ENCODE results near the gene PTPN2. TPM values are rescaled to one million over a fixed set of nuclear protein-coding genes. Genes with fewer than 3 reads are reported as not detected.
"Not testable (repeated sequence)": the region's sequence is repeated elsewhere in the genome, so short reads cannot be mapped to it uniquely, and the experiment has no call there.

Gene PTPN2
- total RNA-seq, 4 donors from 2014 or later, result 36.9 to 49.2 (median 38.7) TPM

DNA sequence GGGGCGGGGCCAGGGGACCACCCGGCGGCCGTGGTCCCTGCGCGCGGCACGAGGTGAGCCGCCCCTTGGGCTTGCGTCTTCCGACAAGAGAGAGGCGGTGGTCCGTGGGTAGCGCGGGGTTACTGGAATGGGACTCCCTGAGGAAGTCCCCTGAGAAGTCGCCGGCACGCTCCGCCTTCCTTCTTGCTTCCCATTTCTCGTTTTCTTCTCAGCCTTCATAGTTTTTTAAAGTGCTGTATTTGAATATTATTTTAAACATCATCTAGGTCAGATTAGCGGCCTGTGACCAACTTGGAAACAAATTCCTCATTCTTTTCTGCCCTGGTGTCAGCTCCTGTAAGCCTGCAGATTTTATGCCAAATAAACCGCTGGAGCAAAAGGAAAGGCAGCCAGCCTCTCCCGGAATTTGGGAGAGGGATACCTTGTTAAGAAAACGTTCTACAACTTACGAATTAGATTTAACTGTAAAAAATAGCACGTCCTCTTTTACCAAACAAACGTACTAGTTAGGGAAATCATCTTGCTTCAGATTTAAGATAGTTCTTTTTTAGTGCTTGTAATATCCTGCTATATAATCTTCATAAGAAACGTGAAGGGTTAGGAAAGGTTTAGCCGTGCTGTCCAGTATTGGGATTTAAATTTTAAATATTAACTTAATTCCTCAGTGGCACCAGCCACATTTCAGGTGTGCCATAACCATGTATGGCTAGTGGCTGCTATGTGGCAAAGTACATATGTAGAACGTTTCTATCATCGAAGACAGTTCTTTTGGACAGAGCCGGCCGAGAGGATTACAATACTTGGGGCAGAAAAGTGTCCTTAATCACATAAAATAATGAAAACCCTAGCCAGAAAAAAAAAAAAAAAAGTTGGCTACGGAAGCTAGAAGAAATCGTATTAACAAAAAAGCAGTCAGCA, 628 bp upstream of the PTPN2 start:
- peaks cover 41% of the 10 kb centered on the region for H3K4me1 ChIP-seq
- no peaks in the 10 kb centered on the region for H3K36me3 ChIP-seq
- TF ChIP-seq EP300 (IDR thresholded peaks at IDR 0.05) (no peak), POLR2AphosphoS5 (IDR thresholded peaks at IDR 0.05) (peak in 1 of 3 donors; percentile 6)
- peak in 1 of 2 donors; percentile 87 for DNase-seq (ENCODE audit: low spot score in 2 of 2)
- H3K27ac ChIP-seq, result peak overlapping the region; percentile 100
- no peaks in the 10 kb centered on the region for H3K9me3 ChIP-seq
- WGBS, result 20% methylated on average over 22 of the region's 35 CpGs
- no peaks in the 10 kb centered on the region for H3K27me3 ChIP-seq
- H3K4me3 ChIP-seq, result peak overlapping the region; percentile 96

DNA sequence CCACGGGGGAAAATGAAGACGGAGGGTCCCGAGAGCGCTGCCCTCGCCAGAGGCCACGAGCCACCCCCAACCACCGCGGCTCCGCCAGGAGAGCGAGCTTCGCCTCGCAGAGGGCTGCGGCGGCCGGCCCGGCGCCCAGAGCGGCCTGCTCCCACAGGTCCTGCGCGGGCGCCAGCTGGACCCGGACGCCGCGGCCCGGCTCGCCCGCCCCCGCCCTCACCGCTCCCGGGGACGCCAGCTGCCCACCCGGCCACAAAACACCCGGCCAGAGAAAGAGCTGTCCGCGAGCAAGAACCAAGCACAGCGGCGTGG, 709 bp downstream of the PTPN2 start:
- 0% methylated on average over 29 of the region's 38 CpGs for WGBS
- H3K4me3 ChIP-seq, result peak overlapping the region; percentile 96
- peaks cover 41% of the 10 kb centered on the region for H3K4me1 ChIP-seq
- peak overlapping the region; percentile 100 for H3K27ac ChIP-seq
- no peaks in the 10 kb centered on the region for H3K36me3 ChIP-seq
- no peak for DNase-seq (ENCODE audit: low spot score in 2 of 2)
- H3K9me3 ChIP-seq, result no peaks in the 10 kb centered on the region
- H3K27me3 ChIP-seq, result no peaks in the 10 kb centered on the region
- TF ChIP-seq POLR2AphosphoS5 (IDR thresholded peaks at IDR 0.05), result no peak
- no peak for TF ChIP-seq EP300 (IDR thresholded peaks at IDR 0.05)
- TF ChIP-seq, protein P1, sequence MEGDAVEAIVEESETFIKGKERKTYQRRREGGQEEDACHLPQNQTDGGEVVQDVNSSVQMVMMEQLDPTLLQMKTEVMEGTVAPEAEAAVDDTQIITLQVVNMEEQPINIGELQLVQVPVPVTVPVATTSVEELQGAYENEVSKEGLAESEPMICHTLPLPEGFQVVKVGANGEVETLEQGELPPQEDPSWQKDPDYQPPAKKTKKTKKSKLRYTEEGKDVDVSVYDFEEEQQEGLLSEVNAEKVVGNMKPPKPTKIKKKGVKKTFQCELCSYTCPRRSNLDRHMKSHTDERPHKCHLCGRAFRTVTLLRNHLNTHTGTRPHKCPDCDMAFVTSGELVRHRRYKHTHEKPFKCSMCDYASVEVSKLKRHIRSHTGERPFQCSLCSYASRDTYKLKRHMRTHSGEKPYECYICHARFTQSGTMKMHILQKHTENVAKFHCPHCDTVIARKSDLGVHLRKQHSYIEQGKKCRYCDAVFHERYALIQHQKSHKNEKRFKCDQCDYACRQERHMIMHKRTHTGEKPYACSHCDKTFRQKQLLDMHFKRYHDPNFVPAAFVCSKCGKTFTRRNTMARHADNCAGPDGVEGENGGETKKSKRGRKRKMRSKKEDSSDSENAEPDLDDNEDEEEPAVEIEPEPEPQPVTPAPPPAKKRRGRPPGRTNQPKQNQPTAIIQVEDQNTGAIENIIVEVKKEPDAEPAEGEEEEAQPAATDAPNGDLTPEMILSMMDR (IDR thresholded peaks at IDR 0.05), result no peak
- TF ChIP-seq POLR2A (IDR thresholded peaks at IDR 0.05), result no peak

- 5% methylated on average over 22 of the region's 22 CpGs for WGBS
- H3K4me1 ChIP-seq, result peaks cover 41% of the 10 kb centered on the region
- H3K27me3 ChIP-seq, result no peaks in the 10 kb centered on the region
- DNase-seq (ENCODE audit: low spot score in 2 of 2), result no peak
- H3K27ac ChIP-seq, result peak overlapping the region; percentile 100
- H3K4me3 ChIP-seq, result peak overlapping the region; percentile 96
- TF ChIP-seq EP300 (IDR thresholded peaks at IDR 0.05) (no peak), POLR2A (IDR thresholded peaks at IDR 0.05) (no peak), POLR2AphosphoS5 (IDR thresholded peaks at IDR 0.05) (no peak)
- TF ChIP-seq, protein P1 (IDR thresholded peaks at IDR 0.05), result no peak
- no peaks in the 10 kb centered on the region for H3K36me3 ChIP-seq
- H3K9me3 ChIP-seq, result no peaks in the 10 kb centered on the region
Measured at GRCh38 chr18:12882453-12883371, 1.3 kb downstream of the PTPN2 start.

DNA sequence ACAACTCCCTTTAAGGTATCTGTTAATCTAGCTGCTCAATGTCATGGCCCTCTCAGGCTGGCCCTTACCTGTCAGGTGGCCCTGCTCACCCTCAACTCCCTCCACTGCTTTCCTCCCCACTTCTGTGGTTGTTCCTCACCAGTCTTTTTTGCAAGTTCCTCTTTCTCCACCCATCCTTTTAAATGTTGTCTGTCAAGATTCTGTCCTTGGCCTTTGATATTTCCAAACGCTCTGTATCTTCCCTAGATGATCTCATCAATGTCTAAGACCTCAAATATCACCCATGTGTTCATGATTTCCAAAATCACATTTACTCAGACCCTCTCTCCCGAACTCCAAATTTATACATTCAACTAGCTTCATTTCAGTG, 3.5 kb downstream of the PTPN2 start:
- Histone ChIP-seq H3K4me3 (no peak overlapping the region), H3K4me1 (peaks cover 41% of the 10 kb centered on the region), H3K27me3 (no peaks in the 10 kb centered on the region), H3K27ac (peak overlapping the region; percentile 48), H3K36me3 (no peaks in the 10 kb centered on the region), H3K9me3 (no peaks in the 10 kb centered on the region)
- TF ChIP-seq EP300 (IDR thresholded peaks at IDR 0.05) (no peak), POLR2AphosphoS5 (IDR thresholded peaks at IDR 0.05) (no peak), POLR2A (IDR thresholded peaks at IDR 0.05) (no peak)
- TF ChIP-seq, protein P1 (IDR thresholded peaks at IDR 0.05), result no peak
- DNase-seq (ENCODE audit: low spot score in 2 of 2), result no peak
- 71% methylated on average over 2 of the region's 2 CpGs for WGBS

DNA sequence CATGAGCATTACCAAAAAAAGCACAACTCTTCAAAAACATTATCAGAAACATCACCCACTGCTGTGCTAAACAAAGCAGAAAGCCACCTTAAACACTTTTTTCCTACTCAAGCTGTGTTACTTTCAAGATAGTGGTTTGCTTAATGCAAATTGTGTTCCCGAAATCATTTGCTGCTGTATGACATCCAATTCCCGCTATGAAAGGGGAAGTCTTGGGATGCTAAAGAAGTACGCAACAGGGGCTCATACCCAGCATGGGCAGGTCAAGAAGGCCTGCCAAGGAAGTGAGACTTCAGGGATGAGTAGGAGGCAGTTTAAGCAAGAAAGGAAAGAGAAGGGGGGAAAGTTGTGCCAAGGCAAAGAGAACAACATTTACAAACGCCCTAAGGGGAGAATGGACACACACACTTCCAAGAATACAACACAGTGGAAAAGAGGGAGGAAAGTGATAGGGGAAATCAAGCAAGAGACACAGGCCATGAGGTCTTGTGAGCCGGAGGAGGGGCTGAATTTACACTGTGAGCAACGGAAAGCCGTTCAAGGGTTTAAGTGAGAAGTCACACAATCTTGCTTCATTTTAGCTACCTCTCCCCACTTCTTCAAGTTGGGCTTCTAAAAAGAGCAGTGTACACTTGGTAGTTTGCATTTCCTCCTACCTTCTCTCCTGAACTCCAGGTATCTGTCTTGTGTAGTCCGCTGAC, 4.0 kb downstream of the PTPN2 start:
- no peak for DNase-seq (ENCODE audit: low spot score in 2 of 2)
- H3K4me3 ChIP-seq, result no peak overlapping the region
- H3K27ac ChIP-seq, result peak overlapping the region; percentile 48
- peaks cover 37% of the 10 kb centered on the region for H3K4me1 ChIP-seq
- no peaks in the 10 kb centered on the region for H3K36me3 ChIP-seq
- WGBS, result 75% methylated on average over 8 of the region's 8 CpGs
- no peaks in the 10 kb centered on the region for H3K27me3 ChIP-seq
- TF ChIP-seq POLR2AphosphoS5 (IDR thresholded peaks at IDR 0.05), result no peak
- no peak for TF ChIP-seq POLR2A (IDR thresholded peaks at IDR 0.05)
- TF ChIP-seq, protein P1 (IDR thresholded peaks at IDR 0.05), result no peak
- TF ChIP-seq EP300 (IDR thresholded peaks at IDR 0.05), result no peak
- H3K9me3 ChIP-seq, result no peaks in the 10 kb centered on the region

DNA sequence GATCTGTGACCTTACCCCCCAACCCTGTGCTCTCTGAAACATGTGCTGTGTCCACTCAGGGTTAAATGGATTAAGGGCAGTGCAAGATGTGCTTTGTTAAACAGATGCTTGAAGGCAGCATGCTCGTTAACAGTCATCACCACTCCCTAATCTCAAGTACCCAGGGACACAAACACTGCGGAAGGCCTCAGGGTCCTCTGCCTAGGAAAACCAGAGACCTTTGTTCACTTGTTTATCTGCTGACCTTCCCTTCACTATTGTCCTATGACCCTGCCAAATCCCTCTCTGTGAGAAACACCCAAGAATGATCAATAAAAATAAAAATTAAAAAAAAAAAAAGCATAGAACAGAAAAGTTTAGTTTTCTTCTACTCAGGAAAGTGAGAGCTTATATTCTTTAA, 9.0 kb downstream of the PTPN2 start:
- not testable (repeated sequence) for H3K4me1 ChIP-seq; H3K4me3 ChIP-seq; DNase-seq (ENCODE audit: low spot score in 2 of 2); H3K9me3 ChIP-seq; H3K36me3 ChIP-seq; H3K27ac ChIP-seq; H3K27me3 ChIP-seq
- WGBS, result 88% methylated on average over 2 of the region's 2 CpGs

- 98% methylated on average over 21 of the region's 48 CpGs for WGBS
- not testable (repeated sequence) for H3K36me3 ChIP-seq; H3K27ac ChIP-seq; H3K9me3 ChIP-seq; H3K4me3 ChIP-seq; H3K4me1 ChIP-seq; DNase-seq (ENCODE audit: low spot score in 2 of 2); H3K27me3 ChIP-seq
Measured at GRCh38 chr18:12873961-12874567, 10.0 kb downstream of the PTPN2 start.
